Suprapubic skin (tissue), 4 donors: ENCODE results near the gene NTM. TPM values are rescaled to one million over a fixed set of nuclear protein-coding genes. Genes with fewer than 3 reads are reported as not detected.

ENCODE experiments used
- DNase-seq, 2 donors: peaks; one replicate each; pipeline ENCODE4 v3.0.0-alpha.2; 2019; ENCODE audit warnings: low spot score in 2 of 2
- H3K27ac ChIP-seq: fragments of 200-600 bp; sonication (generic); one replicate; pipeline ENCODE4 v1.5.1; 2019
- H3K27me3 ChIP-seq: fragments of 200-600 bp; sonication (generic); one replicate; pipeline ENCODE4 v1.5.1; 2019
- H3K36me3 ChIP-seq: fragments of 200-600 bp; sonication (generic); one replicate; pipeline ENCODE4 v1.5.1; 2019
- H3K4me1 ChIP-seq: fragments of 200-600 bp; sonication (generic); one replicate; pipeline ENCODE4 v1.5.1; 2019
- H3K4me3 ChIP-seq: fragments of 200-600 bp; sonication (generic); one replicate; pipeline ENCODE4 v1.5.1; 2019; ENCODE audit warnings: mild to moderate bottlenecking
- H3K9me3 ChIP-seq: fragments of 200-600 bp; sonication (generic); one replicate; pipeline ENCODE4 v1.5.1; 2019
- EP300 ChIP-seq: sonication (generic); formaldehyde crosslinking; IDR thresholded peaks from one replicate; pipeline ENCODE4 v1.6.1; 2017; ENCODE audit warnings: antibody characterized with exemption
- POLR2A ChIP-seq, 2 donors: fragments of 450-650 bp; IDR thresholded peaks; one replicate each; pipeline ENCODE4 v1.6.1; 2017; ENCODE audit warnings: antibody characterized with exemption in 2 of 2, mild to moderate bottlenecking in 2 of 2, moderate library complexity in 2 of 2
- POLR2AphosphoS5 ChIP-seq, 3 donors: sonication (generic); formaldehyde crosslinking; IDR thresholded peaks; one replicate each; pipeline ENCODE4 v1.6.1; 2017; ENCODE audit warnings: antibody characterized with exemption in 3 of 3
- WGBS: methylation state at CpG from one replicate; pipeline ENCODE4 v1.1.5; 2018; 5-methylcytosine and 5-hydroxymethylcytosine counted together
- total RNA-seq, 4 donors: library from RNA; depleted of rRNA; stranded (reverse); fragments of >200 nt; gene quantifications; one replicate each; pipeline ENCODE4 v1.1.0, GENCODE V29; 2016
- TF ChIP-seq, protein P1 (sequence below), 2 donors: fragments of 200-600 bp in 1 of 2; fragments of 450-650 bp in 1 of 2; sonication (generic) in 1 of 2; IDR thresholded peaks; one replicate each; pipeline ENCODE4 v1.5.1; 2016 to 2019; ENCODE audit warnings: antibody characterized with exemption in 2 of 2, mild to moderate bottlenecking in 1 of 2, moderate library complexity in 1 of 2

The NTM gene
- total RNA-seq, 4 donors from 2014 or later: 0.19 to 19.1 (median 2.1) TPM

DNA sequence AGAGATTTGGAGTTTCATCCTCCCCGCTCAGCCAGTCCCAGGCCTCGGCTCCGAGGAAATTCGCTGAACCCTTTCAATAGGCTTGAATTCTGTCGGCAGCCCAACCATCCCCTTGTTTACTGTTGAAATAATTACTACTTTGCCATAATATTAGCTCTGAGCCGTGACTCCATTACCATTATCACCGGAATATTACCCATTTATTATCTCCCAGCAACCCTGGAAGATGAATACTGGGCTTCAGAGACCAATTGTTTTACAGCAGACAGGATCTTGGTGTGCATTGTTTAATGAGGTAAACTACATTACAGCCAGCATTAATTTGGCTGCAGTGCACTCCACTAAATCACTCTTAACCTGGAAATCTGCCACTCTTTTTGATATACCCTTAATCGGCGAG is 867.4 kb downstream of the NTM start:
- 71% methylated on average over 9 of the region's 9 CpGs for WGBS
- no peak overlapping the region for H3K4me3 ChIP-seq
- DNase-seq: no peak
- H3K9me3 ChIP-seq: no peaks in the 10 kb centered on the region
- no peaks in the 10 kb centered on the region for H3K4me1 ChIP-seq
- H3K27ac ChIP-seq: no peak overlapping the region
- no peaks in the 10 kb centered on the region for H3K36me3 ChIP-seq
- TF ChIP-seq EP300 (no peak), POLR2AphosphoS5 (IDR thresholded peaks at IDR 0.05) (no peak), POLR2A (IDR thresholded peaks at IDR 0.05) (no peak)
- TF ChIP-seq, protein P1, sequence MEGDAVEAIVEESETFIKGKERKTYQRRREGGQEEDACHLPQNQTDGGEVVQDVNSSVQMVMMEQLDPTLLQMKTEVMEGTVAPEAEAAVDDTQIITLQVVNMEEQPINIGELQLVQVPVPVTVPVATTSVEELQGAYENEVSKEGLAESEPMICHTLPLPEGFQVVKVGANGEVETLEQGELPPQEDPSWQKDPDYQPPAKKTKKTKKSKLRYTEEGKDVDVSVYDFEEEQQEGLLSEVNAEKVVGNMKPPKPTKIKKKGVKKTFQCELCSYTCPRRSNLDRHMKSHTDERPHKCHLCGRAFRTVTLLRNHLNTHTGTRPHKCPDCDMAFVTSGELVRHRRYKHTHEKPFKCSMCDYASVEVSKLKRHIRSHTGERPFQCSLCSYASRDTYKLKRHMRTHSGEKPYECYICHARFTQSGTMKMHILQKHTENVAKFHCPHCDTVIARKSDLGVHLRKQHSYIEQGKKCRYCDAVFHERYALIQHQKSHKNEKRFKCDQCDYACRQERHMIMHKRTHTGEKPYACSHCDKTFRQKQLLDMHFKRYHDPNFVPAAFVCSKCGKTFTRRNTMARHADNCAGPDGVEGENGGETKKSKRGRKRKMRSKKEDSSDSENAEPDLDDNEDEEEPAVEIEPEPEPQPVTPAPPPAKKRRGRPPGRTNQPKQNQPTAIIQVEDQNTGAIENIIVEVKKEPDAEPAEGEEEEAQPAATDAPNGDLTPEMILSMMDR (IDR thresholded peaks at IDR 0.05): no peak
- no peaks in the 10 kb centered on the region for H3K27me3 ChIP-seq

DNA sequence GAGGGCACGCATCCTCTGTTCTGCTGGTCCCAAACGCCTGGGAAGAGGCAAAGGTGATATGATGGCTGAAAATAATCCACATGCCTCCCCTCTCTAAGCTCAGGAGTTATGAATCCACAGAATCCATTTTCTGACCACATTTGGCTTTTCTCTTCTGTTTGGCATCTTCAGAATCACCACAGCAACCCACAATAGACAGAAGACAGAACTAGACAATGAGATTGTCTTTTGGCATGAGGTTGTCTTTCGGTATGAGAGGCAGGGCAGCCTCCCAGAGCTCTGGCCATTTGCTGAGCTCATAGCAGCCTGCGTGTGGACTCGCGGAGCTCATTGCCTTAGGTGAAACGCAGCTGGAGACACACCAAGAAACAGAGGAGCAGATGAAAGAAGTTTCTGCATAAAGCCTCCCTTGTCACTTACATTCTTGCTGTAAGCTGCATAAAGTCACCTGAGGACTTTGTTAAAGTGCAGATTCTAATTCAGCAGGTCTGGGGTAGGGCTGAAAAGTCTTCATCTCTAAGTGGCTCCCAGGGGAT is 868.0 kb downstream of the NTM start:
- 61% methylated on average over 7 of the region's 7 CpGs for WGBS
- Histone ChIP-seq H3K27ac (no peak overlapping the region), H3K4me1 (no peaks in the 10 kb centered on the region), H3K4me3 (no peak overlapping the region), H3K9me3 (no peaks in the 10 kb centered on the region), H3K36me3 (no peaks in the 10 kb centered on the region), H3K27me3 (no peaks in the 10 kb centered on the region)
- no peak for DNase-seq
- TF ChIP-seq POLR2AphosphoS5 (IDR thresholded peaks at IDR 0.05) (no peak), POLR2A (IDR thresholded peaks at IDR 0.05) (no peak), EP300 (no peak)
- TF ChIP-seq, protein P1 (IDR thresholded peaks at IDR 0.05): no peak

DNA sequence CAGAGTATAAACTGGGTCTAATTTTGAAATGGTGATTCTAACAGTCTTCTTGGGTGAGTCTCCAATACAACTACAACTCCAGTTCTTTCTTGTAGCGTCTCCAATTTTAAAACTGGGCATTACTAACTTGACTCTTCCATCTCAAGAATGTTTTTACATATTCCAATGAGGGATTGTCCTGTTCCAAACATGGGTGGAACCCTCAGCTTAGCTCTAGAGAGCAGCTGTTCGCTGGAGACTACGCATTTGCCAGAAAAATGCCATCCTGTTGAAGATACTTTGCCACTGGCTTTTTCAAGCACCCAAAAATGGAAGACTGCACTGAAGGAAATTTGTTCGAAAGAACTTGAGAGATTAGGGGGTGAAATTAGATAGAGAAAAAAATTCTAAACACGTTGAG is 870.0 kb downstream of the NTM start:
- H3K27me3 ChIP-seq: no peaks in the 10 kb centered on the region
- no peaks in the 10 kb centered on the region for H3K36me3 ChIP-seq
- WGBS: 78% methylated on average over 5 of the region's 5 CpGs
- TF ChIP-seq EP300 (no peak), POLR2AphosphoS5 (IDR thresholded peaks at IDR 0.05) (no peak), POLR2A (IDR thresholded peaks at IDR 0.05) (no peak)
- TF ChIP-seq, protein P1 (IDR thresholded peaks at IDR 0.05): no peak
- DNase-seq: no peak
- no peak overlapping the region for H3K27ac ChIP-seq
- H3K4me1 ChIP-seq: no peaks in the 10 kb centered on the region
- no peaks in the 10 kb centered on the region for H3K9me3 ChIP-seq
- H3K4me3 ChIP-seq: no peak overlapping the region

DNA sequence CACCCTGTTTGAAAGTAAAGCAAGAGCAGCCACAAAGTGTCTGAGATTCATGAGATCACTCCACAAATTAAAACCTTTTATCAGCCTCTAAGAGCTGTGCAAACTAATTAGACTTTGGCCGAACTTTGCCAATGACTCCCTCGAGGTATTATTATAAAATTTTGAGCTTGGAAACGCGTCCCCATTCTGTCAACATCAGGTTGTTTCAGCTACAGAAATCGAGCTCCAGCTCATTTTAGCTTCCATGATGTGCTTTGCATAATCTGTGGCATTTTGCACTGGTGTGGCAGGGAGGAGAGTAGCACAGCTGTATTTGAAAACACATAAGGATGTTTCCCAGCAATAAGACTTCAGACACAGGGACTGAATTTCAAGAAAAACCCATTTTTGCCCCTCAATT is 872.2 kb downstream of the NTM start:
- Histone ChIP-seq H3K4me1 (no peaks in the 10 kb centered on the region), H3K27me3 (no peaks in the 10 kb centered on the region), H3K27ac (no peak overlapping the region), H3K36me3 (no peaks in the 10 kb centered on the region), H3K9me3 (no peaks in the 10 kb centered on the region), H3K4me3 (no peak overlapping the region)
- TF ChIP-seq EP300 (no peak), POLR2AphosphoS5 (IDR thresholded peaks at IDR 0.05) (no peak), POLR2A (IDR thresholded peaks at IDR 0.05) (no peak)
- TF ChIP-seq, protein P1 (IDR thresholded peaks at IDR 0.05): no peak
- DNase-seq: no peak
- WGBS: 51% methylated on average over 5 of the region's 5 CpGs

DNA sequence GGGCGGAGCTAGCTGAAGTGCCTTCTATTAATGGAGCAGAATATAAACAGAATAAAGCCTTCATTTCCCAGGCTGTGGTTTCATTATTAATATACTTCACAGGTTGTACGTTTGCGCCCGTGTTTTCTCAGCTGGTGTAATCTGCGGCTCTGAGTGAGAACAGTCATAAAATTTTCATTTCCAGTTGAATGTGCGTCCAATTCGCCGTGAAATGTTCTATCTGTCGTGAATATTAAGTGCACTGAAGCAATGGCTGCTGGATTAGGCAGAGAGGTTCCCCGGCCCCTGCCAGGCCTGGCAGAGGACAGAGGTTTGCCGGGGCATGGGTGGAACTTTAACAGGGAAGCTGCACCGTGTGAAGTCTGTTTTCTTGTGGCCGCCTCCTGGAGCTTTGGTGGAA is 874.4 kb downstream of the NTM start:
- no peaks in the 10 kb centered on the region for H3K27me3 ChIP-seq
- H3K9me3 ChIP-seq: no peaks in the 10 kb centered on the region
- WGBS: 89% methylated on average over 13 of the region's 13 CpGs
- H3K4me3 ChIP-seq: no peak overlapping the region
- no peaks in the 10 kb centered on the region for H3K36me3 ChIP-seq
- H3K4me1 ChIP-seq: no peaks in the 10 kb centered on the region
- TF ChIP-seq EP300 (no peak), POLR2AphosphoS5 (IDR thresholded peaks at IDR 0.05) (no peak), POLR2A (IDR thresholded peaks at IDR 0.05) (no peak)
- TF ChIP-seq, protein P1 (IDR thresholded peaks at IDR 0.05): no peak
- no peak overlapping the region for H3K27ac ChIP-seq
- DNase-seq: no peak
